ENCODE results near the gene BTG4.
A peak's percentile ranks its signal among the peaks of the same experiment; 100 is the strongest.

The BTG4 gene

GRCh38 chr11:111512296-111513239 lies at the start of gene BTG4:
Gene BTG4, minus strand, starts transcription at chr11:111512386. Its CDS starts 13,610 bp downstream, at chr11:111498776.
- no peak for TF ChIP-seq CTCF (conservative IDR thresholded peaks at IDR 0.05; ENCODE audit: low read length)
- DNase-seq (ENCODE audit: low read depth), result peak; percentile 26
- peak within 1 kb of the TSS; percentile 55 for H3K4me3 ChIP-seq (ENCODE audit: low read length)

- H3K4me3 ChIP-seq (ENCODE audit: low read length), result no peak overlapping the region
- no peak for TF ChIP-seq CTCF (conservative IDR thresholded peaks at IDR 0.05; ENCODE audit: low read length)
- peak; percentile 94 for DNase-seq (ENCODE audit: low read depth)
These were observed 49.7 kb upstream of the BTG4 start for GRCh38 chr11:111561791-111562325.

- H3K4me3 ChIP-seq (ENCODE audit: low read length), result no peak overlapping the region
- no peak for DNase-seq (ENCODE audit: low read depth)
- no peak for TF ChIP-seq CTCF (conservative IDR thresholded peaks at IDR 0.05; ENCODE audit: low read length)
These were observed 49.1 kb upstream of the BTG4 start for GRCh38 chr11:111561306-111561705.

GRCh38 chr11:111560800-111561199 lies 48.6 kb upstream of the BTG4 start:
- no peak for DNase-seq (ENCODE audit: low read depth)
- no peak for TF ChIP-seq CTCF (conservative IDR thresholded peaks at IDR 0.05; ENCODE audit: low read length)
- H3K4me3 ChIP-seq (ENCODE audit: low read length), result no peak overlapping the region

GRCh38 chr11:111559800-111560464 lies 47.7 kb upstream of the BTG4 start:
- no peak for DNase-seq (ENCODE audit: low read depth)
- H3K4me3 ChIP-seq (ENCODE audit: low read length), result no peak overlapping the region
- no peak for TF ChIP-seq CTCF (conservative IDR thresholded peaks at IDR 0.05; ENCODE audit: low read length)

GRCh38 chr11:111557425-111558111 lies 45.4 kb upstream of the BTG4 start:
- DNase-seq (ENCODE audit: low read depth), result peak; percentile 98
- peak overlapping the region; percentile 15; the same call in 1 of the 2 replicates for H3K4me3 ChIP-seq (ENCODE audit: low read length)
- peak; percentile 41 for TF ChIP-seq CTCF (conservative IDR thresholded peaks at IDR 0.05; ENCODE audit: low read length)

Measured in AG10803 (cell line).